ENCODE data around the gene FAM120C.

GRCh38 chrX:54181202-54181953 lies 1.7 kb downstream of the FAM120C start:
- TF ChIP-seq CTCF (IDR thresholded peaks at IDR 0.05; ENCODE audit: insufficient read depth, low read depth, low read length) (no peak), EZH2 (IDR thresholded peaks at IDR 0.05; ENCODE audit: insufficient read depth, low read length) (no peak)

All from astrocyte (in vitro differentiated cells and primary cell).